ENCODE measurements around the gene WIPF3. TPM values are rescaled to one million over a fixed set of nuclear protein-coding genes. Genes with fewer than 3 reads are reported as not detected.

The WIPF3 gene
- total RNA-seq, 1 donor from 2014 or later = 0.37 TPM

GRCh38 chr7:29935111-29935510 is 128.8 kb downstream of the WIPF3 start:
- H3K27ac Mint-ChIP-seq (ENCODE audit: unreplicated experiment) = no peak overlapping the region
- no peaks in the 10 kb centered on the region for H3K4me1 Mint-ChIP-seq (ENCODE audit: low read depth, unreplicated experiment)
- H3K9me3 Mint-ChIP-seq (ENCODE audit: unreplicated experiment) = no peaks in the 10 kb centered on the region
- H3K4me3 Mint-ChIP-seq (ENCODE audit: unreplicated experiment) = no peak overlapping the region
- no peak for TF ChIP-seq CTCF (IDR thresholded peaks at IDR 0.05; ENCODE audit: partially characterized antibody, unreplicated experiment)
- no peak for DNase-seq
- no peaks in the 10 kb centered on the region for H3K27me3 Mint-ChIP-seq (ENCODE audit: unreplicated experiment)
- H3K36me3 Mint-ChIP-seq (ENCODE audit: unreplicated experiment) = no peaks in the 10 kb centered on the region

- Mint-ChIP-seq H3K36me3 (ENCODE audit: unreplicated experiment) (no peaks in the 10 kb centered on the region), H3K9me3 (ENCODE audit: unreplicated experiment) (no peaks in the 10 kb centered on the region), H3K4me3 (ENCODE audit: unreplicated experiment) (no peak overlapping the region), H3K4me1 (ENCODE audit: low read depth, unreplicated experiment) (no peaks in the 10 kb centered on the region), H3K27me3 (ENCODE audit: unreplicated experiment) (peaks cover 2% of the 10 kb centered on the region), H3K27ac (ENCODE audit: unreplicated experiment) (no peak overlapping the region)
- DNase-seq = no peak
- no peak for TF ChIP-seq CTCF (IDR thresholded peaks at IDR 0.05; ENCODE audit: partially characterized antibody, unreplicated experiment)
Measured at GRCh38 chr7:29937132-29937531, 130.8 kb downstream of the WIPF3 start.

GRCh38 chr7:29940199-29940598 is 133.9 kb downstream of the WIPF3 start:
- H3K9me3 Mint-ChIP-seq (ENCODE audit: unreplicated experiment) = no peaks in the 10 kb centered on the region
- no peak for TF ChIP-seq CTCF (IDR thresholded peaks at IDR 0.05; ENCODE audit: partially characterized antibody, unreplicated experiment)
- no peaks in the 10 kb centered on the region for H3K4me1 Mint-ChIP-seq (ENCODE audit: low read depth, unreplicated experiment)
- no peak overlapping the region for H3K4me3 Mint-ChIP-seq (ENCODE audit: unreplicated experiment)
- DNase-seq = no peak
- peaks cover 2% of the 10 kb centered on the region for H3K27me3 Mint-ChIP-seq (ENCODE audit: unreplicated experiment)
- no peak overlapping the region for H3K27ac Mint-ChIP-seq (ENCODE audit: unreplicated experiment)
- peaks cover 14% of the 10 kb centered on the region for H3K36me3 Mint-ChIP-seq (ENCODE audit: unreplicated experiment)

GRCh38 chr7:29945259-29945809 is 139.0 kb downstream of the WIPF3 start:
- H3K4me1 Mint-ChIP-seq (ENCODE audit: low read depth, unreplicated experiment) = no peaks in the 10 kb centered on the region
- no peak for TF ChIP-seq CTCF (IDR thresholded peaks at IDR 0.05; ENCODE audit: partially characterized antibody, unreplicated experiment)
- no peak for DNase-seq
- no peak overlapping the region for H3K4me3 Mint-ChIP-seq (ENCODE audit: unreplicated experiment)
- peaks cover 4% of the 10 kb centered on the region for H3K9me3 Mint-ChIP-seq (ENCODE audit: unreplicated experiment)
- H3K27me3 Mint-ChIP-seq (ENCODE audit: unreplicated experiment) = no peaks in the 10 kb centered on the region
- H3K27ac Mint-ChIP-seq (ENCODE audit: unreplicated experiment) = no peak overlapping the region
- H3K36me3 Mint-ChIP-seq (ENCODE audit: unreplicated experiment) = peaks cover 23% of the 10 kb centered on the region

- no peak for TF ChIP-seq CTCF (IDR thresholded peaks at IDR 0.05; ENCODE audit: partially characterized antibody, unreplicated experiment)
- Mint-ChIP-seq H3K4me3 (ENCODE audit: unreplicated experiment) (no peak overlapping the region), H3K4me1 (ENCODE audit: low read depth, unreplicated experiment) (no peaks in the 10 kb centered on the region), H3K27me3 (ENCODE audit: unreplicated experiment) (no peaks in the 10 kb centered on the region), H3K9me3 (ENCODE audit: unreplicated experiment) (peaks cover 4% of the 10 kb centered on the region), H3K36me3 (ENCODE audit: unreplicated experiment) (peaks cover 28% of the 10 kb centered on the region), H3K27ac (ENCODE audit: unreplicated experiment) (no peak overlapping the region)
- DNase-seq = no peak
Measured at GRCh38 chr7:29946428-29947186, 140.3 kb downstream of the WIPF3 start.
